Fibroblast of lung (primary cell): ENCODE results near the gene PRCP.

ENCODE experiments used
- EZH2 ChIP-seq: IDR thresholded peaks from 2 replicates; pipeline ENCODE4 v1.5.1; 2012; ENCODE audit warnings: low read length, control low read depth, mild to moderate bottlenecking; ENCODE audit errors: missing control alignments
- TF ChIP-seq, protein P1 (sequence below), 2 donors: IDR thresholded peaks in 1 of 2; conservative IDR thresholded peaks in 1 of 2; 1 replicate in 1 of 2; 2 replicates in 1 of 2; pipeline ENCODE4 v1.5.1; 2011 to 2012; ENCODE audit warnings: low read length in 2 of 2, control low read depth in 1 of 2, inconsistent platforms in 1 of 2, low read depth in 1 of 2, mild to moderate bottlenecking in 1 of 2

DNA sequence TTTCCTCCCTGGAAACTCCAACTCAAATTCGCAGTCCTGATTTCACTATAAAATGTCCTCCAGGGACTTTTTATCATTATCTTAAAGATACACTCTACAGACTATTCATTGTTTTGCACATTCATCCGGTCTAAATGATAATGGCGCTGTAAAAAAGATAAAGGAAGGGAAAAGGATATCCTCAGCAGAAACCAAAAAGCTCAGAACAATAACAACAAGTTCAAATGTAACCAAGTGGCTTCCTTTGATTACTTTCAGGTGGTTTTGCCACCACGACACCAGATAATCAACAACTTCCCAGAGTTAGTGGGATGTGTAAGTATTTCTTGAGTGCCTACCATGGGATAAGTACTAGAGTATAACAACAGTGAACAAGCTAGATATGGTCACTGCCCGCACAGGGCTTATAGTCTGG lies 26.3 kb downstream of the PRCP start:
- TF ChIP-seq, protein P1, sequence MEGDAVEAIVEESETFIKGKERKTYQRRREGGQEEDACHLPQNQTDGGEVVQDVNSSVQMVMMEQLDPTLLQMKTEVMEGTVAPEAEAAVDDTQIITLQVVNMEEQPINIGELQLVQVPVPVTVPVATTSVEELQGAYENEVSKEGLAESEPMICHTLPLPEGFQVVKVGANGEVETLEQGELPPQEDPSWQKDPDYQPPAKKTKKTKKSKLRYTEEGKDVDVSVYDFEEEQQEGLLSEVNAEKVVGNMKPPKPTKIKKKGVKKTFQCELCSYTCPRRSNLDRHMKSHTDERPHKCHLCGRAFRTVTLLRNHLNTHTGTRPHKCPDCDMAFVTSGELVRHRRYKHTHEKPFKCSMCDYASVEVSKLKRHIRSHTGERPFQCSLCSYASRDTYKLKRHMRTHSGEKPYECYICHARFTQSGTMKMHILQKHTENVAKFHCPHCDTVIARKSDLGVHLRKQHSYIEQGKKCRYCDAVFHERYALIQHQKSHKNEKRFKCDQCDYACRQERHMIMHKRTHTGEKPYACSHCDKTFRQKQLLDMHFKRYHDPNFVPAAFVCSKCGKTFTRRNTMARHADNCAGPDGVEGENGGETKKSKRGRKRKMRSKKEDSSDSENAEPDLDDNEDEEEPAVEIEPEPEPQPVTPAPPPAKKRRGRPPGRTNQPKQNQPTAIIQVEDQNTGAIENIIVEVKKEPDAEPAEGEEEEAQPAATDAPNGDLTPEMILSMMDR (conservative IDR thresholded peaks at IDR 0.05 in 1 of 2, IDR thresholded peaks at IDR 0.05 in 1 of 2; ENCODE audit: low read depth in 1 of 2, low read length in 2 of 2), result no peak
- TF ChIP-seq EZH2, result no peak
